IPS DF 6.9 (cell line): ENCODE data around the gene GBP1.

Source experiments
- DNase-seq: peaks from one replicate; pipeline ENCODE4 v3.0.0-alpha.2; 2013; ENCODE audit warnings: low read depth, low spot score
- H3K27ac ChIP-seq: one replicate; pipeline ENCODE4 v1.5.1; 2013; ENCODE audit warnings: low read length, control low read depth
- H3K27me3 ChIP-seq: 2 replicates; pipeline ENCODE4 v1.6.1; 2013; ENCODE audit warnings: mild to moderate bottlenecking, low read length; ENCODE audit not compliant: control insufficient read depth, insufficient read depth
- H3K36me3 ChIP-seq: 2 replicates; pipeline ENCODE4 v1.6.1; 2013; ENCODE audit warnings: low read length; ENCODE audit not compliant: control insufficient read depth, insufficient read depth
- H3K4me1 ChIP-seq: 2 replicates; pipeline ENCODE4 v1.6.1; 2013; ENCODE audit warnings: low read length; ENCODE audit not compliant: control insufficient read depth, insufficient read depth
- H3K4me3 ChIP-seq: 2 replicates; pipeline ENCODE4 v1.5.1; 2013; ENCODE audit warnings: mild to moderate bottlenecking, low read length
- H3K9me3 ChIP-seq: 2 replicates; pipeline ENCODE4 v1.6.1; 2013; ENCODE audit warnings: low read length, inconsistent platforms; ENCODE audit not compliant: control insufficient read depth, insufficient read depth
- WGBS: extraction: QIAGEN DNeasy Blood & Tissue Kit; methylation state at CpG from one replicate; pipeline ENCODE4 v1.1.7; 2013; ENCODE audit warnings: mixed read lengths, missing lambda C conversion rate; ENCODE audit not compliant: insufficient read length, insufficient coverage; 5-methylcytosine and 5-hydroxymethylcytosine counted together

The GBP1 gene

GRCh38 chr1:89065079-89065868 is at the start of gene GBP1:
GBP1 (minus strand) TSS chr1:89065208; CDS start chr1:89063234, 1,974 bp downstream.
- H3K36me3 ChIP-seq = no peaks in the 10 kb centered on the region
- no peaks in the 10 kb centered on the region for H3K27me3 ChIP-seq
- no peak for DNase-seq
- WGBS = no CpG with 5 or more reads among the region's 4 CpGs
- H3K4me3 ChIP-seq = no peak within 1 kb of the TSS
- no peaks in the 10 kb centered on the region for H3K9me3 ChIP-seq
- no peaks in the 10 kb centered on the region for H3K4me1 ChIP-seq
- no peak within 1 kb of the TSS for H3K27ac ChIP-seq

GRCh38 chr1:89114662-89115061 is 49.7 kb upstream of the GBP1 start:
- Histone ChIP-seq H3K27ac (no peak overlapping the region), H3K36me3 (no peaks in the 10 kb centered on the region), H3K4me3 (no peak overlapping the region), H3K4me1 (no peaks in the 10 kb centered on the region), H3K27me3 (no peaks in the 10 kb centered on the region), H3K9me3 (no peaks in the 10 kb centered on the region)
- WGBS = no CpG with 5 or more reads among the region's 2 CpGs
- DNase-seq = no peak

GRCh38 chr1:89112871-89113613 is 48.0 kb upstream of the GBP1 start:
- Histone ChIP-seq H3K27me3 (no peaks in the 10 kb centered on the region), H3K36me3 (no peaks in the 10 kb centered on the region), H3K9me3 (no peaks in the 10 kb centered on the region), H3K4me1 (no peaks in the 10 kb centered on the region), H3K27ac (no peak overlapping the region), H3K4me3 (no peak overlapping the region)
- no peak for DNase-seq
- WGBS = no CpG with 5 or more reads among the region's 5 CpGs

GRCh38 chr1:89104687-89105086 is 39.7 kb upstream of the GBP1 start:
- no peaks in the 10 kb centered on the region for H3K4me1 ChIP-seq
- H3K9me3 ChIP-seq = no peaks in the 10 kb centered on the region
- no peak overlapping the region for H3K4me3 ChIP-seq
- no peaks in the 10 kb centered on the region for H3K36me3 ChIP-seq
- H3K27me3 ChIP-seq = no peaks in the 10 kb centered on the region; the same call in 1 of the 2 replicates
- no peak overlapping the region for H3K27ac ChIP-seq
- WGBS = no CpG with 5 or more reads among the region's 17 CpGs
- DNase-seq = no peak

GRCh38 chr1:89104147-89104546 is 39.1 kb upstream of the GBP1 start:
- no CpG with 5 or more reads among the region's 2 CpGs for WGBS
- H3K9me3 ChIP-seq = no peaks in the 10 kb centered on the region

GRCh38 chr1:89102021-89102420 is 37.0 kb upstream of the GBP1 start:
- no peak for DNase-seq
- H3K27ac ChIP-seq = no peak overlapping the region
- no peaks in the 10 kb centered on the region for H3K9me3 ChIP-seq
- H3K4me3 ChIP-seq = no peak overlapping the region
- H3K36me3 ChIP-seq = no peaks in the 10 kb centered on the region
- H3K4me1 ChIP-seq = no peaks in the 10 kb centered on the region
- H3K27me3 ChIP-seq = no peaks in the 10 kb centered on the region

More at GRCh38 chr1:89104147-89104546, 39.1 kb upstream of the GBP1 start:
- Histone ChIP-seq H3K4me1 (no peaks in the 10 kb centered on the region), H3K27ac (no peak overlapping the region), H3K36me3 (no peaks in the 10 kb centered on the region), H3K27me3 (no peaks in the 10 kb centered on the region; the same call in 1 of the 2 replicates), H3K4me3 (no peak overlapping the region)
- DNase-seq = no peak

- H3K4me1 ChIP-seq = no peaks in the 10 kb centered on the region
- H3K9me3 ChIP-seq = no peaks in the 10 kb centered on the region
- no peaks in the 10 kb centered on the region for H3K36me3 ChIP-seq
- H3K27me3 ChIP-seq = no peaks in the 10 kb centered on the region
- no peak overlapping the region for H3K27ac ChIP-seq
- DNase-seq = no peak
- H3K4me3 ChIP-seq = no peak overlapping the region
- WGBS = no CpG with 5 or more reads among the region's 3 CpGs
Observed at GRCh38 chr1:89100412-89100811, 35.4 kb upstream of the GBP1 start.

- no peak for DNase-seq
- Histone ChIP-seq H3K4me3 (no peak overlapping the region), H3K27me3 (no peaks in the 10 kb centered on the region), H3K27ac (no peak overlapping the region), H3K9me3 (no peaks in the 10 kb centered on the region), H3K36me3 (no peaks in the 10 kb centered on the region), H3K4me1 (no peaks in the 10 kb centered on the region)
- WGBS = no CpG with 5 or more reads among the region's 3 CpGs
Observed at GRCh38 chr1:89098857-89099256, 33.8 kb upstream of the GBP1 start.

GRCh38 chr1:89095737-89096136 is 30.7 kb upstream of the GBP1 start:
- H3K9me3 ChIP-seq = no peaks in the 10 kb centered on the region
- no peak for DNase-seq
- H3K27me3 ChIP-seq = no peaks in the 10 kb centered on the region
- no peak overlapping the region for H3K27ac ChIP-seq
- H3K4me3 ChIP-seq = no peak overlapping the region
- no peaks in the 10 kb centered on the region for H3K4me1 ChIP-seq
- H3K36me3 ChIP-seq = no peaks in the 10 kb centered on the region
- no CpG with 5 or more reads among the region's 2 CpGs for WGBS

- no peaks in the 10 kb centered on the region for H3K4me1 ChIP-seq
- DNase-seq = no peak
- H3K9me3 ChIP-seq = no peaks in the 10 kb centered on the region
- no peaks in the 10 kb centered on the region for H3K36me3 ChIP-seq
- H3K27me3 ChIP-seq = no peaks in the 10 kb centered on the region
- no peak overlapping the region for H3K4me3 ChIP-seq
- WGBS = no CpG with 5 or more reads among the region's 1 CpG
- no peak overlapping the region for H3K27ac ChIP-seq
Observed at GRCh38 chr1:89089962-89090361, 25.0 kb upstream of the GBP1 start.
